GM15510 (cell line): ENCODE measurements around the gene XXYLT1.

Experiments
- POLR2A ChIP-seq: IDR thresholded peaks from 3 replicates; pipeline ENCODE4 v1.6.1; 2011; ENCODE audit warnings: borderline replicate concordance; ENCODE audit not compliant: insufficient read length; ENCODE audit errors: extremely low read depth

Gene XXYLT1

DNA sequence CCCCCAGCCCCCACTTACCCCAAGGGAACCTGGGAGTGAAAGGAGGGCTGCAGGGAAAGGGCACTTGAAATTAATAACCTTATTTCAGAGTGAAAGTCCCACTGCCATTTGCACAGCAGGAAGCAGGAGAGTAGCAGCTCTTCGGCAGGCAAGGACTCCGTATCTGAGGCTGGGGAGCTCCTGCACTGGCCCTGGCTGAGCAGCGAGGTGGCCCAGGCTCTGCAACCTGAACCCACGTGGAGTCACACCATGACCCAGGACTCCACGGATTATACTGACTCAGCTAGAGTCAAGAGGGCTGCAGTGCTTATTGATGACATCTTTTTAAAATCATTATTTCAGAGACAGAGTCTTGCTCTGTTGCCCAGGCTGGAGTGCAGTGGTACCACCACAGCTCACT, 214.5 kb downstream of the XXYLT1 start:
- TF ChIP-seq POLR2A: no peak

DNA sequence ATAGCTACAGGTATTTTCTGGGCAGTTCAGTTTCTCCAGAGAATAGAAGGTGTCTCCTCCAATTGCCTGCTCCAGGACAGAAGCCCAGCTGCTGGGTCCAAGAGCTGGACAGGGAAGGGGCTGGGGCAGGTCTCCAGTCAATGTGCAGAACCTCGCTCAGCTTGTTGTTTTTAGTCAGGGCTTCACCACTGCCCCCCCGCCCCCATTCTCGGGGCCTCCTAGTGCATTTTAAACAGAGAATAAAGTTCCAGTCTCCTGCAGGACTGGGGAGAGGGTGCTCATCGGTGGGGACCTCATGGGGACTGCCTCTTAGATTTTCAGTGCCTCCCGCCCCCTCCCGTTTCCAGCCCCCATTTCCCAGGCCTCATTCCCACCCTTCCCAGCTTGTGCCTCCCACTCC, 216.6 kb downstream of the XXYLT1 start:
- no peak for TF ChIP-seq POLR2A

DNA sequence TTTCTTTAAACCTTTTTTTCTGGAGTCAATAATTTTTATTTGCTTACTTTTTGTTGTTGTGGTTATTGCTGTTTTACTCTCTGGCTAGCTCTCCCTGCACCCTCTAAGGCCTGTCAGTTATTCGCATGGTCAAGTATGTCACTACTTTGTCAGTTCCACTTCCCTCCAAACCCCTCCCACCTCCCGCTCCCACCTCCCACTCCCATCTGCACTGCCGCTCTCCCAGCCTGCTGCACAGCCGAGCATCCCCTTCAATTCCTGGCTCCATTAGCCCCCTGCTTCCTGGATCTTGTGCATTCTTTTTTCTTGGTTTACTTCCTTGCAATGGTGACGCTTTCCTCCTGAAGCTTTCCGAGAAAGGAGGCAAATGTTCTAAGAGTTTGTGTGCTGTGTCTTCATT, 218.0 kb downstream of the XXYLT1 start:
- TF ChIP-seq POLR2A: no peak

DNA sequence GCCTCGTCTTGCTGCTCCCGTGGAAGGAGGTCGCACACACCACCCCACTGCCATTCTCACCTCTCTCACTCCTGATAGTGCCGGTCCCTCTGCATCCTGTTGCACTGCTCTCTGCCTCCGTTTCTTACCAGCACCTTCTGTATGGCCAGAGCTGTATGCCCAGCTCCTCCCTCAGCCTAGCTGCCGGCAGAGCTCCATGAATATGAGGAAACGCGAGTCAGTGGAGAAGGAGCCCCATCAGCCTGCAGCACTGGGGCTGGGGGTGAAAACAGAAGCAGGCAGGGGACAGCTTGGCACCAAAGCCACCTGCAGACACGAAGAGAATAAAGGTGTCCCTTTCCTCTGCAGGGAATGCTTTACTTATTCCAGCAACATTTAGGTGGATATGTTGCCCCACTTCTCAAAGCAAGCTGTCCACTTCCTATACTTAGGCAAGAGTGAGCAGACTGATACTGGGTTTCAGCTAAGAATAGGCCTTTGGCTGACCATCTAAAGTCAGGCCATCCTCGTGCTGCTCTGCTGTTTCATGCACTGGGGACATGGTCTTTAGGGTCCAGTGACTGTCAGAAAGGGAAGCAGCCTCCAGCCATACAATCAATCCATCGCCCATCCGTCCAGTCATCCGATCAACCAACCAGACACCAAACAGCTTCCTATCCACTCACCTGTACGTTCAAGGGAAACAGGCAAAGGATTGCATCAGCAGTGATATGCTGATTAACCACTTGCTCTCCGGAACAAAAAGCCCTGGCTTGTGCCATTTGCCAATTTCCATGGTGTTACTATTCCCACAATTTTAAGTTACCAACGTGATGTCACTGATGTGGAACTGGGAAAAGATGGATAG, 222.7 kb downstream of the XXYLT1 start:
- no peak for TF ChIP-seq POLR2A

DNA sequence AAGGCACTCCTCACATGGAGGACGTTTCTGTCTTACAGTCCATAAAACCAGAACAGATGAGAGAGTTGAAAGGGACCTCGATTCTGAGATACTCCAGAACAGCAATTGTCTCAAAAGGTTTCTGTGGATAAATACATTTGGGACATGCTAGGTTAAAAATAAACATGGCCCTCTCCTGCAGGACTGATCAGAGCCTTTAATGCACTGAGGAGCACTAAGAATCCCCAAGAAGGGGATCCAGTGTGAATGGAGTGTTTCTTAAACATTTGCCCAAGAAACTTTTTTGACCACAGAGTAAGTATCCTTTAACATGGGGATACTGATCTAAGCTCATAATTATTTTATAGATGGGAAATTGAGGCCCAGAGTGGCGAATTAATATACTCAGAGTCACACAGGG, 223.4 kb downstream of the XXYLT1 start:
- no peak for TF ChIP-seq POLR2A

DNA sequence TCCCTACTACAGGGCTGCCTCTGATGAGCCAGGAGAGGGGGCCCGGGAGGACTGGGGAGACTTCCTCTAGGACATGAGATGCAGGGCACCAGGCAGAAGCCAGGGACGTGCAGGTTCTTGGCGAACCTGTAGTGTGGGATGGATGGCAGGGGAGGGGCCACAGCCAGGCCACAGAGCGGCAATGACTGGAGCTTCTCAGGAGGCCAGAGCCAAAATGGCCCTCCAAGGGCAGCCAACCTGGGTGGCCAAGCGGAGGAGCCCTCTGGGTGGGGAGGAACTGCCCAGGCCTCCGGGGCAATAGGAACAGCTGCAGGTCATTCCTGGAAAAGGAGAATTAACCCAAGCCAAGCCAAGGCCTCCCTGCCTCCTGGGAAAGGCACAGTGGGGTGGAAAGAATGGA, 224.5 kb downstream of the XXYLT1 start:
- TF ChIP-seq POLR2A: no peak

DNA sequence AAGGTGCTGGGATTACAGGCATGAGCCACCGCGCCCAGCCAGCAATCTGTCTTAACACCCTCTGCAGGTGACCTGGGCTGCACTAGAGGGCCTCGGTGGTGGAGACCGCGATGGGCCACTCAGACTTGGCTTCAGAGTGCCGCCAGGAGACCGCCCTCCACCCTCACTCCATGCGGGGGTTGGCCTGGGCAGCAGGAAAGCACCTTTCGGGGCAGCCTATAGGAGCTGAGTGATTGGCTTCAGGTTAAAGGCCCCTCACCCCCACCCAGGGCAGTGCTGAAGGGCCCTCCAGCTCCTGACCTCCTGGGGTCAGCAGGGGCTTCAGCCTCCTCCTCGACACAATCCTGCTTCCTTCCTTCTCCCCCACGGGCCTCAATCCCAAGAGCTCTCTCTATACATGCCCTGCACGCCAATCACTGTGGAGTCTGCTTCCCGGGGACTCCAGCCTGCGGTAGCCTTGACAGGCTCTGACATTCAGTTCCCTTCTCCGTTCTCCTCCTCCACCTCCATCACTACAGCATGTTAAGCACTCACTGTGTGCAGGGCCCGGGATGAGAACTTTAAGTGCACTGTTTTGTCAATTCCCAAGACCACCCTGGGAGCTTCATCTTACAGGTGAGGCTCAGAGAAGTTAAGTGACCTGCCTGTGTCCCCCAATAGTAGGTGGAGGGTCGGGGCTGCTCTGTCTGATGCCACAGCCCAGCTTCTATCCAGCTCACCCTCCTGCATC, 225.3 kb downstream of the XXYLT1 start:
- no peak for TF ChIP-seq POLR2A

DNA sequence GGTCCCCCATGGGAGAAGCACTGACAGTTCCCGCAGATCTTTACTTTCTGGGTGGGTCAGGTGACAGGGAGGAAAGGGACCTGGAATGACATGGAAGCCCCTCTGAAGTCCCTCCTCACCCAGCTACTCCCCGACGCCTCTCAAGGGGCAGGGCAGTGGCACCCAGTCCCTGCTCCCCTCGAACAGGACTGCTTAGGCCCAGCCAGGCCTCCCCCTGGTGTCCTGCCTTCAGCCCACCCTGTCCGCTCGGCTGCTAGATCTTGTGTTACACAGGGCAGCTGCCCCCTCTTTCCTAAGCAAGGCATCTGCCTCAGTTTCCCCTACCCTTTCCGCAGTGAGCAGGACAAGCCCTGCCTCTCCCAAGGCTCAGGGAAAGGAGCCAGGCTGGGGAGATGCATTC, 226.5 kb downstream of the XXYLT1 start:
- no peak for TF ChIP-seq POLR2A

DNA sequence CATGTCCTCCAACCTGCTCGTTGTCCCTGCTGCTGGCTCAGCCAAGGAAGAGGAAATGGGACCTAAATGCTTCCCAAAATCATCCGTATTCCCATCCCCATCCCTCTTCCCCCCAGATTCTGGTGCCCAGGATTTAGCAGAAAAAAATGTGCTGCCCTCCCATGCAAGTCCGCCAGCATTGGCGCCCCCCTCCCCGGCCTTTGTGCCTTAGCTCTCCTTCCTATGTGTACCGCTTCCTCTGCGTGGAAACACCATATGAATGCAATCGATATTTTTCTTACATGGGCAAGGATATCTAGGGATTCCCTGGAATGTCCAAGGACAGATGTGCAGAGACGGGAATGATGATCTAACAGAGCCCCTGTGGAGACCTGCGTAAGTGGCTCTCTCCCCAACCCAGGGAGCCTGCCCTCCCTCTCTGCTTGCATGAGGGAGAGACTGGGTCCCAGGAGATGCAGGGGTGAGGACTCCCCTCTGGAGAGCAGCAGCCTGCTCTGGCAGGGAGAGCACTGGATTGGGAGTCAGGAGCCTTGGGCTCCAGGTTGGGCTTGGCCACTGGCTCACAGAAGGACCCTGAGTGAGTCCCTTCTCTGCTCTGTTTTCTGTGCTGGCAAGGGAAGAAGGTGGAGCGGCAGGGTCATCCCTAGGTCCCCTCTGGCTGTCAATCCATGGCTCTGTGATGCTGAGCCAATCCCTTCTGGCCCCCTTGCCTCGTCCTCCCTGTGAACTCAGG, 227.2 kb downstream of the XXYLT1 start:
- no peak for TF ChIP-seq POLR2A

DNA sequence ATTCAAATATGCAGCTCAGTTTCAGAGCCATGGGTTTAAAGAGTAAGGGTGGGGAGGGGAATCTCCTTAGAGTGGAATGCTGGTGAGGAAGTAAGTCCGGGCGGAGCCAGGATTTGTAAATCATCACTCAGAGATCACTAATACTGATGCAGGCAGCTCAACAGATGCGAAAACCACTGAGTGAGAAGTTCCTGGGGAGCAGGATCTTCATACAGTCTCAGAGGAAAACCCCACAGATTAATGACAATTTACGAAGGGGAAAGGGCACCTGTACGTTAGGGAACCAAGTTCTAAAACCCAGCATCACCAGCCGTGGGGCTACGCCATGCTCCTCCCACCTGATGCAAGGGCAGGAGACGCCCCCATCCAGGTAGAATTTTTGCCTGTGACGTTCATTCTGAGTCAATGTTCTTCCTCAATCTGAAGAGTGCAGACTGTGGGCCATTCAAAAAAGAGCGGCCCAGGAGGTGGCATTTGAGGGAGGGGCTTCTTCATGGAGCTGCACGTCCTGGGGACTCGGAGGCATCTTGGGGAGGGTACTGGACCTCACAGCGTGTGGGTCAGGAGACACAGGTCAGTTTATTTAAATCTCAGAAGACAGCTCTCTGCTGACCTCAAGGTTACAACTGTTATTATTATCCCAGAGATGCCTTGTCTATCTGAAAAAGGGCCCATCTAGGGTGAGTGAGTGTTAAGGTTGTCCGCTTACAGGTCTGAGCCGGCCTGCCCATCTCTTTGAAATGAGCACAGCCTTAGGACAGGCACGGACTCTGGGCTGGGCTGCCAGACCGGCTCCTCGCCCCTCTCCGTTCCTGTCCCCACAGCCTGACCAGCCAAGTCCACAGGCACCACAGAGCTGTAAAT, 228.0 kb downstream of the XXYLT1 start:
- TF ChIP-seq POLR2A: no peak

DNA sequence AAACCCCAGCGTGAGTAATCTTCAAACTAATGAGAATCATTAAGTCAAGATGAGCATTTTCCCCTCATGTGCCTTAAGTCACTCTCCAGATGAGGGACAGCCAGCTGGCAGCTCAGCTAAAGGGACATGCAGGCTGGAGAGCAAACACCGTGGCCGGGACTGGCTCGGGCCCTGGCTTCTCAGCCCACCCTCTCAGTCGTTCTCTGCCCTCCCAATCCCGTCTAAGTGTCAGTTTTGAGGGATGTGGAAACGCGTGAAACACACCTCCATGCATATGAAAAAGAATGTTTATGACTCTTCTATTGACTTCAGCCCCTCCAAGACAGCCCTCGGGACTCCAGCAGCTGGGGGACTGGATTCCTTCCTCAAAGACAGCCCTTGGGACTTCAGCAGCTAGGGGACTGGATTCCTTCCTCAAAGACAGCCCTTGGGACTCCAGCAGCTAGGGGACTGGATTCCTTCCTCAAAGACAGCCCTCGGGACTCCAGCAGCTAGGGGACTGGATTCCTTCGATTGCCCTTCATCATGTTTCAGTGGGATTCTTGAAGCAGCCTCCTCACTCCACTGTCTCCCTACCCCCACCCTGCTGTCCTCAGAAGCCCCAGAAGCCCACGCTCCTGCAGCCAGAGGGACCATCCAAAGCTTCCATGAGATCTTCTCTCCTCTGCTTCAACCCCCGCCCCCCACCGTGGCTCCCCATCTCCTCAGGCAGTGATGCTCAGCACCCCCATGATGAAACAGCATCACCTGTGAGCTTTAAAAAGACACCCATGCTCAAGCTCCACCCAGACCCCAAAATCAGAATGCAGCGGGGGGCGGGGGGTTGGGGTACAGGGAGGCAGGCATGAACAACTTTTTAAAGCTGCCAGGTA, 228.9 kb downstream of the XXYLT1 start:
- TF ChIP-seq POLR2A: no peak

DNA sequence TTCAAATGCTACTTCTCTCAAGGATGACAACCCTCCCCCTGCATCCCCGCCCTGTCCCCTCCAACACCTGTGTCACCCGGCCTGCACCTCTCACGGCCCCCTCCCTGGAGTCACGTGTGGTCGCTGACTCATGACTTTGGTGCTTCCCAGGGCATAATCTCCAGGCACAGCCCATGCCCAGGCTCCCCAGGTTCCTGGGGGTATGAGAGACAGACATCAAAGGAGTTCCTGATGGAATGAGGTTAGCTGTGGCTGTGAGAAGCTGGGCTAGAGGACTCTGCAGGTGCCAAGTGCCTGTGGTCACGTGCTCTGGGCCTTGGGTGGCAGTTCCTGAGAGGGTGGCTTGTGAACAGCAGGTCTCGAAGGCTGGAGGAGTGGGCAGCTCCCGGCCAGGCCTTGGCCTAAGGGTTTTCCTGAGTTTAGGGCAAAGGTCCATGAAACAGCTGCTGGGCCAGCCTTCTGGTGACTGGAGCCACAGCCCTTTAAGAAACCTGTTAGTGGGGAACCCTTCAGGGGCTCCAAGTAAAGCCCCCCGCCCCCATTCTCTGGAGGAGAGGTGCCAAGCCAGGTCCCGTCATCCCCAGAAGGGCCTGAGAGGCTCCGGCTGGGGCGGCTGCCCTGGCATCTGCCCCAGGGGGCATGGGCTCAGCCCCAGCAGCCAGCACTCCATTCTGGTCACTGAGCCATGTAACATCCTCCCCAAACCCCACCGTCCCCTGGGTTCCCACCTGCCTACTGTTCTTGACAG, 230.0 kb downstream of the XXYLT1 start:
- no peak for TF ChIP-seq POLR2A

DNA sequence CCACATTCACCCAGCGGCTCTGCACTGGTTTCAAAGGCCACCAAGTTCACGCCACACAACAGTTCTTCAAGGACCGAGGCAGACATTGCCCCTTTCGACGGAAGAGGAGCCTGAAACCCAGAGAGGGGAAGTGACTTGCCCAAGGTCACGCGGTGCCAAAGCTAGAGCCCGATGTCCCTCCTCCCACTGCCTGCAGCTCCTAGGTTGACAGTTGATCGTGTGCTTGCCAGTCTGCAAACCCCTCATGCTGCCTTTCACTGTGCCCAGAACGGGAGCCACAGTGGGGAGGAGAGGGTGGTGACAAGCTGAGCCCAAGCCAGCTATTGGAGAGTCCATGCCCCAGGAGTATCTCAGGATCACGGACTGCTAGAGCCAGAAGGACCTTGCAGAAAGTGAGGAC, 230.9 kb downstream of the XXYLT1 start:
- TF ChIP-seq POLR2A: no peak
